IMR-90 (cell line): ENCODE measurements around the gene NAA15. TPM values are rescaled to one million over a fixed set of nuclear protein-coding genes. Genes with fewer than 3 reads are reported as not detected.

Experiments
- ATAC-seq: fragments of 200-7000 bp; cut with Tn5 transposase; 2 replicates; pipeline ENCODE4 v1.9.1; 2020; ENCODE audit warnings: low read depth, mild to moderate bottlenecking, moderate library complexity
- BruUV-seq: library from RNA; stranded (reverse); fragments of 400-500 nt; replicated peaks from 2 replicates; lab custom pipeline; 2021; lab: Mats Ljungman, UMichigan
- CTCF ChIA-PET: fragments of 300-600 bp; formaldehyde crosslinking; extraction: SDS; loops from one replicate; lab custom pipeline; 2021; ENCODE audit warnings: antibody characterized with exemption; lab: Yijun Ruan, JAX
- POLR2A ChIA-PET: fragments of 300-600 bp; sonication (Branson Sonifier 250); formaldehyde crosslinking; loops from one replicate; lab custom pipeline; 2022; ENCODE audit warnings: antibody characterized with exemption; ENCODE audit not compliant: unreplicated experiment; lab: Charles Lee
- DNase-seq: peaks from one replicate; pipeline ENCODE4 v3.0.0; 2013
- H2AFZ ChIP-seq: replicated peaks from 2 replicates; pipeline ENCODE3; 2013; ENCODE audit warnings: low read length, mild to moderate bottlenecking; ENCODE audit not compliant: poor library complexity
- H2AK5ac ChIP-seq: 2 replicates; pipeline ENCODE4 v1.6.1; 2013; ENCODE audit warnings: low read depth, low read length, inconsistent platforms
- H2AK9ac ChIP-seq: replicated peaks from 2 replicates; pipeline ENCODE3; 2013; ENCODE audit warnings: mild to moderate bottlenecking, low read depth, low read length, moderate library complexity; ENCODE audit not compliant: poor library complexity
- H2BK120ac ChIP-seq: 2 replicates; pipeline ENCODE4 v1.6.1; 2013; ENCODE audit warnings: low read depth, low read length, inconsistent platforms
- H2BK15ac ChIP-seq: 3 replicates; pipeline ENCODE4 v1.6.1; 2013; ENCODE audit warnings: low read depth, low read length, inconsistent platforms
- H2BK20ac ChIP-seq: 2 replicates; pipeline ENCODE4 v1.6.1; 2013; ENCODE audit warnings: low read depth, mild to moderate bottlenecking, inconsistent platforms, low read length, moderate library complexity
- H2BK5ac ChIP-seq: 2 replicates; pipeline ENCODE4 v1.6.1; 2013; ENCODE audit warnings: mild to moderate bottlenecking, low read depth, low read length, inconsistent platforms; ENCODE audit not compliant: poor library complexity, severe bottlenecking
- H3K14ac ChIP-seq: replicated peaks from 2 replicates; pipeline ENCODE4 v1.6.1; 2013; ENCODE audit warnings: low read depth, low read length, inconsistent platforms
- H3K18ac ChIP-seq: 2 replicates; pipeline ENCODE4 v1.6.1; 2013; ENCODE audit warnings: low read depth, low read length, control low read depth
- H3K23ac ChIP-seq: 2 replicates; pipeline ENCODE4 v1.6.1; 2013; ENCODE audit warnings: low read depth, low read length, inconsistent platforms
- H3K27ac ChIP-seq: 2 replicates; pipeline ENCODE4 v1.5.1; 2013; ENCODE audit warnings: mild to moderate bottlenecking, control low read depth, low read length; ENCODE audit not compliant: insufficient read depth
- H3K27me3 ChIP-seq: 2 replicates; pipeline ENCODE4 v1.6.1; 2013; ENCODE audit warnings: low read length; ENCODE audit not compliant: control insufficient read depth, insufficient read depth
- H3K36me3 ChIP-seq: 2 replicates; pipeline ENCODE4 v1.6.1; 2013; ENCODE audit warnings: low read length, mixed read lengths; ENCODE audit not compliant: control insufficient read depth, insufficient read depth
- H3K4ac ChIP-seq: 2 replicates; pipeline ENCODE4 v1.6.1; 2013; ENCODE audit warnings: low read depth, low read length, inconsistent platforms
- H3K4me1 ChIP-seq: 2 replicates; pipeline ENCODE4 v1.6.1; 2013; ENCODE audit warnings: low read length, mixed read lengths; ENCODE audit not compliant: control insufficient read depth, insufficient read depth
- H3K4me2 ChIP-seq: 2 replicates; pipeline ENCODE4 v1.6.1; 2013; ENCODE audit warnings: low read depth, mild to moderate bottlenecking, control low read depth, low read length, moderate library complexity
- H3K4me3 ChIP-seq: 2 replicates; pipeline ENCODE4 v1.5.1; 2013; ENCODE audit warnings: low read depth, mild to moderate bottlenecking, control low read depth, low read length, moderate library complexity; ENCODE audit not compliant: insufficient read depth
- H3K56ac ChIP-seq: 2 replicates; pipeline ENCODE4 v1.6.1; 2013; ENCODE audit warnings: low read length, inconsistent platforms; ENCODE audit not compliant: insufficient read depth; ENCODE audit errors: extremely low read depth
- H3K79me1 ChIP-seq, 2 experiments: 2 replicates each; pipeline ENCODE4 v1.6.1; 2013; ENCODE audit warnings: low read length in 2 of 2, inconsistent platforms in 1 of 2, low read depth in 1 of 2
- H3K9ac ChIP-seq: 2 replicates; pipeline ENCODE4 v1.6.1; 2013; ENCODE audit warnings: low read depth, low read length, control low read depth
- H3K9me1 ChIP-seq: 2 replicates; pipeline ENCODE4 v1.6.1; 2013; ENCODE audit warnings: low read length, inconsistent platforms; ENCODE audit not compliant: insufficient read depth
- H3K9me3 ChIP-seq: 2 replicates; pipeline ENCODE4 v1.6.1; 2013; ENCODE audit warnings: low read length; ENCODE audit not compliant: control insufficient read depth, insufficient read depth
- H4K20me1 ChIP-seq: 2 replicates; pipeline ENCODE4 v1.6.1; 2013; ENCODE audit warnings: low read length, inconsistent platforms; ENCODE audit not compliant: insufficient read depth
- H4K5ac ChIP-seq: 2 replicates; pipeline ENCODE4 v1.6.1; 2013; ENCODE audit warnings: mild to moderate bottlenecking, low read depth, low read length, control low read depth
- H4K8ac ChIP-seq, 2 experiments: 2 replicates each; pipeline ENCODE4 v1.6.1; 2013; ENCODE audit warnings: low read depth in 2 of 2, low read length in 2 of 2, control low read depth in 1 of 2, inconsistent platforms in 1 of 2
- H4K91ac ChIP-seq: 2 replicates; pipeline ENCODE4 v1.6.1; 2013; ENCODE audit warnings: low read depth, low read length, inconsistent platforms; ENCODE audit not compliant: insufficient read depth
- CEBPB ChIP-seq: IDR thresholded peaks from 2 replicates; pipeline ENCODE4 v1.6.1; 2012; ENCODE audit warnings: low read depth, low read length, improper control_type of control experiment
- CHD1 ChIP-seq: IDR thresholded peaks from 2 replicates; pipeline ENCODE4 v1.6.1; 2012; ENCODE audit warnings: low read depth, low read length, improper control_type of control experiment
- CTCF ChIP-seq: conservative IDR thresholded peaks from 2 replicates; pipeline ENCODE4 v1.5.1; 2012; ENCODE audit warnings: mild to moderate bottlenecking, low read depth, low read length, improper control_type of control experiment
- ELK1 ChIP-seq: fragments of 150-350 bp; IDR thresholded peaks from 2 replicates; pipeline ENCODE4 v1.6.1; 2016; ENCODE audit warnings: low read depth, mild to moderate bottlenecking, low read length, moderate library complexity, borderline replicate concordance
- FOS ChIP-seq: fragments of 150-350 bp; IDR thresholded peaks from 2 replicates; pipeline ENCODE4 v1.6.1; 2016; ENCODE audit warnings: low read depth, low read length
- MAZ ChIP-seq: IDR thresholded peaks from 2 replicates; pipeline ENCODE4 v1.6.1; 2012; ENCODE audit warnings: low read depth, mild to moderate bottlenecking, low read length, improper control_type of control experiment, moderate library complexity, borderline replicate concordance
- POLR2A ChIP-seq: IDR thresholded peaks from 2 replicates; pipeline ENCODE4 v1.6.1; 2012; ENCODE audit warnings: mild to moderate bottlenecking, low read depth, low read length
- RAD21 ChIP-seq: IDR thresholded peaks from 2 replicates; pipeline ENCODE4 v1.6.1; 2012; ENCODE audit warnings: low read length, improper control_type of control experiment
- RCOR1 ChIP-seq: IDR thresholded peaks from 2 replicates; pipeline ENCODE4 v1.6.1; 2012; ENCODE audit warnings: mild to moderate bottlenecking, low read length, improper control_type of control experiment; ENCODE audit not compliant: insufficient replicate concordance
- RFX5 ChIP-seq: IDR thresholded peaks from 2 replicates; pipeline ENCODE4 v1.8.0; 2012; ENCODE audit warnings: low read depth, mild to moderate bottlenecking, low read length, moderate library complexity
- SMC3 ChIP-seq: fragments of 150-350 bp; IDR thresholded peaks from 2 replicates; pipeline ENCODE4 v1.6.1; 2016; ENCODE audit warnings: low read depth, mild to moderate bottlenecking, antibody characterized with exemption, low read length, moderate library complexity
- WGBS, 2 experiments: methylation state at CpG; one replicate each; pipeline versions ENCODE4 v1.1.5 to v1.1.7; 2013; ENCODE audit warnings: missing lambda C conversion rate in 2 of 2; ENCODE audit not compliant: insufficient read length in 1 of 2; ENCODE audit errors: extremely low coverage in 2 of 2; 5-methylcytosine and 5-hydroxymethylcytosine counted together
- dilution Hi-C: fragments of 300-500 bp; cut with HindIII; formaldehyde crosslinking; loops from one replicate; pipeline ENCODE4 v1.14.3; 2018; ENCODE audit warnings: low sequenced_read_pairs; ENCODE audit not compliant: unreplicated experiment
- in situ Hi-C: fragments of 300-500 bp; cut with MboI; formaldehyde crosslinking; loops from 3 replicates; pipeline ENCODE4 v1.14.3; 2019; ENCODE audit warnings: low sequenced_read_pairs, inconsistent platforms, mixed read lengths
- intact Hi-C: fragments of 100-400 bp; cut with micrococcal nuclease; formaldehyde crosslinking; loops from 2 replicates; pipeline ENCODE4 v1.10.0; 2022
- polyA plus RNA-seq, 3 experiments: library from polyadenylated mRNA; depleted of rRNA; stranded (reverse); fragments of >200 nt; gene quantifications; 2 replicates each; pipeline ENCODE4 v1.2.3, GENCODE V29; 2012; ENCODE audit warnings: low replicate concordance in 1 of 3
- total RNA-seq: library from RNA; depleted of rRNA; stranded (reverse); fragments of >200 nt; gene quantifications from 2 replicates; pipeline ENCODE4 v1.2.3, GENCODE V29; 2012

The NAA15 gene
- total and polyA plus RNA-seq, 2 of the 4 experiments (the other 2 are of a cell fraction), result 11.0 to 43.4 TPM

- Histone ChIP-seq H2BK15ac (no peak within 1 kb of the TSS), H3K27ac (peak within 1 kb of the TSS; percentile 86), H2AK9ac (peak within 1 kb of the TSS; percentile 93), H3K14ac (peak within 1 kb of the TSS; percentile 93), H4K20me1 (peaks cover 42% of the 10 kb centered on the region), H3K4me1 (peaks cover 2% of the 10 kb centered on the region), H3K4me2 (peak within 1 kb of the TSS; percentile 90), H4K91ac (peak within 1 kb of the TSS; percentile 63), H3K9me3 (no peaks in the 10 kb centered on the region), H3K27me3 (no peaks in the 10 kb centered on the region), H3K36me3 (0 out of 2 replicates have a peak, but pooled peaks cover 1% of the 10 kb centered on the region), H3K4me3 (peak within 1 kb of the TSS; percentile 75), H3K9me1 (no peaks in the 10 kb centered on the region), H4K5ac (no peak within 1 kb of the TSS; the same call in 1 of the 2 replicates), H2AK5ac (peak within 1 kb of the TSS; percentile 57), H3K18ac (no peak within 1 kb of the TSS), H2BK20ac (no peak within 1 kb of the TSS), H3K56ac (peak within 1 kb of the TSS; percentile 66), H3K4ac (peak within 1 kb of the TSS; percentile 89), H3K79me1 (peaks cover 5 to 28% of the 10 kb centered on the region in 2 experiments; a peak in 2 of 4 replicates), H3K23ac (peak within 1 kb of the TSS; percentile 71), H4K8ac (peak within 1 kb of the TSS; percentile 66 to 86), H2BK120ac (peak within 1 kb of the TSS; percentile 44; the same call in 1 of the 2 replicates), H2AFZ (peak within 1 kb of the TSS; percentile 95), H3K9ac (peak within 1 kb of the TSS; percentile 86), H2BK5ac (peak within 1 kb of the TSS; percentile 59)
- in situ Hi-C loops, result no loop called here
- no TSS peak for BruUV-seq
- ChIA-PET CTCF (interaction anchor here (1.0 to 1.2 kb wide), 2 partner anchors 14 to 21 kb away, joined by 3 read pairs; no protein-coding TSS in a partner anchor), POLR2A (no interaction called here)
- TF ChIP-seq FOS (no peak), RCOR1 (no peak), RAD21 (no peak), RFX5 (no peak), POLR2A (peak; percentile 19; the same call in 1 of the 2 replicates), SMC3 (no peak), MAZ (peak; percentile 63; the same call in 1 of the 2 replicates), CHD1 (0 out of 2 replicates have a peak, but pooled peaks have one; percentile 5), CEBPB (no peak), ELK1 (no peak), CTCF (0 out of 2 replicates have a peak, but pooled peaks have one; percentile 18)
- intact Hi-C loops, result loop anchor here (5.0 kb wide), 1 partner anchor 220 kb away; no protein-coding TSS in a partner anchor
- ATAC-seq, result peak; percentile 30
- 0% methylated on average over 4 of the region's 46 CpGs; no CpG with 5 or more reads in 1 of the 2 experiments for WGBS, 2 experiments
- DNase-seq, result peak; percentile 35
- dilution Hi-C loops, result no loop called here
Measured at GRCh38 chr4:139301821-139302611, 711 bp downstream of the NAA15 start, which contains the start of gene NDUFC1. TSS of gene NDUFC1 (minus strand) at chr4:139302477. CDS start at chr4:139295798, 6,679 bp downstream.
